Measurements from ENCODE around the gene HLF. TPM values are rescaled to one million over a fixed set of nuclear protein-coding genes. Genes with fewer than 3 reads are reported as not detected.
A peak's percentile ranks its signal among the peaks of the same experiment; 100 is the strongest.
"Not testable (repeated sequence)": the region's sequence is repeated elsewhere in the genome, so short reads cannot be mapped to it uniquely, and the experiment has no call there.

Gene HLF
- total RNA-seq, 1 donor = 35.5 TPM

- no peak for DNase-seq (ENCODE audit: low read depth in 2 of 3, low spot score in 2 of 3)
Observed at GRCh38 chr17:55323518-55324295, 58.9 kb downstream of the HLF start.

- peak in 1 of 3 donors; percentile 8 for DNase-seq (ENCODE audit: low read depth in 2 of 3, low spot score in 2 of 3)
Observed at GRCh38 chr17:55324296-55324978, 59.7 kb downstream of the HLF start.

GRCh38 chr17:55325406-55325805 is 60.6 kb downstream of the HLF start:
- no peak for DNase-seq (ENCODE audit: low read depth in 2 of 3, low spot score in 2 of 3)

GRCh38 chr17:55326030-55326429 is 61.3 kb downstream of the HLF start:
- DNase-seq (ENCODE audit: low read depth in 2 of 3, low spot score in 2 of 3) = no peak

- DNase-seq (ENCODE audit: low read depth in 2 of 3, low spot score in 2 of 3) = no peak
Observed at GRCh38 chr17:55327225-55328088, 62.7 kb downstream of the HLF start.

- DNase-seq (ENCODE audit: low read depth in 2 of 3, low spot score in 2 of 3) = not testable (repeated sequence)
Observed at GRCh38 chr17:55328514-55328913, 63.8 kb downstream of the HLF start.

- no peak for DNase-seq (ENCODE audit: low read depth in 2 of 3, low spot score in 2 of 3)
Observed at GRCh38 chr17:55330344-55330933, 65.7 kb downstream of the HLF start.

GRCh38 chr17:55332296-55333041 is 67.7 kb downstream of the HLF start:
- no peak for DNase-seq (ENCODE audit: low read depth in 2 of 3, low spot score in 2 of 3)

- DNase-seq (ENCODE audit: low read depth in 2 of 3, low spot score in 2 of 3) = no peak
Observed at GRCh38 chr17:55334285-55334684, 69.5 kb downstream of the HLF start.

GRCh38 chr17:55334881-55335540 is 70.3 kb downstream of the HLF start:
- DNase-seq (ENCODE audit: low read depth in 2 of 3, low spot score in 2 of 3) = no peak

- DNase-seq (ENCODE audit: low read depth in 2 of 3, low spot score in 2 of 3) = no peak
Observed at GRCh38 chr17:55335625-55336024, 70.9 kb downstream of the HLF start.

GRCh38 chr17:55336426-55336825 is 71.7 kb downstream of the HLF start:
- no peak for DNase-seq (ENCODE audit: low read depth in 2 of 3, low spot score in 2 of 3)

- no peak for DNase-seq (ENCODE audit: low read depth in 2 of 3, low spot score in 2 of 3)
Observed at GRCh38 chr17:55340176-55340575, 75.4 kb downstream of the HLF start.

- no peak for DNase-seq (ENCODE audit: low read depth in 2 of 3, low spot score in 2 of 3)
Observed at GRCh38 chr17:55340686-55341085, 75.9 kb downstream of the HLF start.

- DNase-seq (ENCODE audit: low read depth in 2 of 3, low spot score in 2 of 3) = no peak
Observed at GRCh38 chr17:55341432-55341831, 76.7 kb downstream of the HLF start.

GRCh38 chr17:55342800-55343585 is 78.2 kb downstream of the HLF start:
- DNase-seq (ENCODE audit: low read depth in 2 of 3, low spot score in 2 of 3) = no peak

- no peak for DNase-seq (ENCODE audit: low read depth in 2 of 3, low spot score in 2 of 3)
Observed at GRCh38 chr17:55343900-55344513, 79.2 kb downstream of the HLF start.

GRCh38 chr17:55344514-55344997 is 79.8 kb downstream of the HLF start:
- DNase-seq (ENCODE audit: low read depth in 2 of 3, low spot score in 2 of 3) = peak in 1 of 3 donors; percentile 27

All from hematopoietic multipotent progenitor cell (in vitro differentiated cells).